Smooth muscle cell (in vitro differentiated cells): Measurements from ENCODE around the gene DOCK9. TPM values are rescaled to one million over a fixed set of nuclear protein-coding genes. Genes with fewer than 3 reads are reported as not detected.

Experiments
- DNase-seq: peaks from one replicate; lab custom pipeline; 2025; ENCODE audit not compliant: unreplicated experiment; lab: John Stamatoyannopoulos, UW
- H2AFZ ChIP-seq: fragments of 200-600 bp; sonication (generic); 2 replicates; pipeline ENCODE4 v1.6.0; 2016; ENCODE audit warnings: antibody characterized with exemption, low read depth, mild to moderate bottlenecking
- H3F3A ChIP-seq: fragments of 200-600 bp; sonication (generic); 2 replicates; pipeline ENCODE4 v1.6.0; 2017; ENCODE audit warnings: antibody characterized with exemption, low read depth
- H3K27ac ChIP-seq: fragments of 200-600 bp; sonication (generic); 2 replicates; pipeline ENCODE4 v1.5.1; 2016; ENCODE audit warnings: low read depth, mild to moderate bottlenecking
- H3K27me3 ChIP-seq: fragments of 200-600 bp; sonication (generic); 2 replicates; pipeline ENCODE4 v1.6.1; 2016; ENCODE audit warnings: low read depth, mild to moderate bottlenecking
- H3K36me3 ChIP-seq: fragments of 200-600 bp; sonication (generic); 2 replicates; pipeline ENCODE4 v1.5.1; 2016; ENCODE audit warnings: low read depth
- H3K4me1 ChIP-seq: fragments of 200-600 bp; sonication (generic); 2 replicates; pipeline ENCODE4 v1.5.1; 2016; ENCODE audit warnings: low read depth
- H3K4me2 ChIP-seq: fragments of 200-600 bp; sonication (generic); 2 replicates; pipeline ENCODE4 v1.6.0; 2016; ENCODE audit warnings: mild to moderate bottlenecking
- H3K4me3 ChIP-seq: fragments of 200-600 bp; sonication (generic); 2 replicates; pipeline ENCODE4 v1.5.1; 2016; ENCODE audit warnings: mild to moderate bottlenecking
- H3K79me2 ChIP-seq: fragments of 200-600 bp; sonication (generic); 2 replicates; pipeline ENCODE4 v1.6.0; 2016; ENCODE audit warnings: low read depth, mild to moderate bottlenecking
- H3K9ac ChIP-seq: fragments of 200-600 bp; sonication (generic); 2 replicates; pipeline ENCODE4 v1.6.0; 2016; ENCODE audit warnings: low read depth
- H3K9me3 ChIP-seq: fragments of 200-600 bp; sonication (generic); replicated peaks from 2 replicates; pipeline ENCODE4 v1.5.1; 2016; ENCODE audit warnings: low read depth
- H4K20me1 ChIP-seq: fragments of 200-600 bp; sonication (generic); 2 replicates; pipeline ENCODE4 v1.6.0; 2016; ENCODE audit warnings: low read depth
- CTCF ChIP-seq: fragments of 200-600 bp; sonication (generic); IDR thresholded peaks from 2 replicates; pipeline ENCODE4 v1.5.1; 2017; ENCODE audit warnings: borderline replicate concordance, mild to moderate bottlenecking, antibody characterized with exemption; ENCODE audit not compliant: insufficient read depth, poor library complexity, severe bottlenecking
- WGBS: methylation state at CpG from one replicate; pipeline ENCODE4 v1.1.7; 2016; ENCODE audit warnings: low lambda C conversion rate; 5-methylcytosine and 5-hydroxymethylcytosine counted together
- polyA plus RNA-seq: library from polyadenylated mRNA; unstranded; fragments of >200 nt; fragmentation: Nextera tagmentation; extraction: Ambion mirVana; gene quantifications from 2 replicates; pipeline ENCODE4 v1.2.1, GENCODE V29; 2016
- total RNA-seq: library from RNA; depleted of rRNA; stranded (reverse); fragments of >200 nt; gene quantifications from 2 replicates; pipeline ENCODE4 v1.2.3, GENCODE V29; 2014

The DOCK9 gene
- total and polyA plus RNA-seq, 2 experiments from 2014 or later, result 5.7 to 25.1 TPM

GRCh38 chr13:98772794-98773452, 204.9 kb downstream of the DOCK9 start:
- no peak for DNase-seq
- H3K36me3 ChIP-seq, result no peaks in the 10 kb centered on the region
- no peaks in the 10 kb centered on the region for H3K27me3 ChIP-seq
- H3K4me2 ChIP-seq, result no peak overlapping the region
- H3K79me2 ChIP-seq, result no peaks in the 10 kb centered on the region
- H3F3A ChIP-seq, result no peaks in the 10 kb centered on the region
- no peaks in the 10 kb centered on the region for H4K20me1 ChIP-seq
- H3K9ac ChIP-seq, result no peak overlapping the region
- no peaks in the 10 kb centered on the region for H3K4me1 ChIP-seq
- no peak overlapping the region for H3K27ac ChIP-seq
- no peak overlapping the region for H2AFZ ChIP-seq
- no peak for TF ChIP-seq CTCF
- H3K4me3 ChIP-seq, result no peak overlapping the region
- no peaks in the 10 kb centered on the region for H3K9me3 ChIP-seq
- 67% methylated on average over 12 of the region's 12 CpGs for WGBS

GRCh38 chr13:98771838-98772611, 205.8 kb downstream of the DOCK9 start:
- no peak overlapping the region for H3K9ac ChIP-seq
- no peaks in the 10 kb centered on the region for H3F3A ChIP-seq
- no peaks in the 10 kb centered on the region for H3K79me2 ChIP-seq
- no peaks in the 10 kb centered on the region for H4K20me1 ChIP-seq
- no peaks in the 10 kb centered on the region for H3K36me3 ChIP-seq
- WGBS, result 90% methylated on average over 16 of the region's 16 CpGs
- H3K27ac ChIP-seq, result no peak overlapping the region
- H2AFZ ChIP-seq, result no peak overlapping the region
- DNase-seq, result no peak
- no peak for TF ChIP-seq CTCF
- H3K9me3 ChIP-seq, result no peaks in the 10 kb centered on the region
- H3K4me2 ChIP-seq, result no peak overlapping the region
- H3K27me3 ChIP-seq, result no peaks in the 10 kb centered on the region
- H3K4me1 ChIP-seq, result no peaks in the 10 kb centered on the region
- H3K4me3 ChIP-seq, result no peak overlapping the region

- WGBS, result 91% methylated on average over 7 of the region's 7 CpGs
- DNase-seq, result no peak
- Histone ChIP-seq H3K4me1 (no peaks in the 10 kb centered on the region), H3K27me3 (no peaks in the 10 kb centered on the region), H2AFZ (no peak overlapping the region), H3F3A (no peaks in the 10 kb centered on the region), H3K79me2 (no peaks in the 10 kb centered on the region), H3K4me3 (no peak overlapping the region), H3K27ac (no peak overlapping the region), H3K4me2 (no peak overlapping the region), H4K20me1 (no peaks in the 10 kb centered on the region), H3K9me3 (no peaks in the 10 kb centered on the region), H3K36me3 (no peaks in the 10 kb centered on the region), H3K9ac (no peak overlapping the region)
- no peak for TF ChIP-seq CTCF
These were observed 208.1 kb downstream of the DOCK9 start for GRCh38 chr13:98769736-98770135.

- 87% methylated on average over 4 of the region's 4 CpGs for WGBS
- Histone ChIP-seq H3K27ac (no peak overlapping the region), H3K9ac (no peak overlapping the region), H3K4me1 (no peaks in the 10 kb centered on the region), H3K27me3 (no peaks in the 10 kb centered on the region), H4K20me1 (no peaks in the 10 kb centered on the region), H3F3A (no peaks in the 10 kb centered on the region), H3K36me3 (no peaks in the 10 kb centered on the region), H3K4me2 (no peak overlapping the region), H3K4me3 (no peak overlapping the region), H3K9me3 (no peaks in the 10 kb centered on the region), H2AFZ (no peak overlapping the region), H3K79me2 (no peaks in the 10 kb centered on the region)
- TF ChIP-seq CTCF, result no peak
- no peak for DNase-seq
These were observed 209.3 kb downstream of the DOCK9 start for GRCh38 chr13:98768522-98768921.
